Right hindlimb (tissue), 1 donor: ENCODE measurements around the gene NR1D1.

Source experiments
- DNase-seq: peaks from one replicate; pipeline ENCODE4 v3.0.0-alpha.2; 2018

The NR1D1 gene

GRCh38 chr17:40097087-40097486 lies 3.3 kb downstream of the NR1D1 start:
- no peak for DNase-seq

GRCh38 chr17:40095944-40096791 lies 4.2 kb downstream of the NR1D1 start:
- peak; percentile 42 for DNase-seq

GRCh38 chr17:40095351-40095943 lies 4.9 kb downstream of the NR1D1 start:
- DNase-seq: peak; percentile 29

GRCh38 chr17:40094874-40095273 lies 5.5 kb downstream of the NR1D1 start:
- no peak for DNase-seq

DNA sequence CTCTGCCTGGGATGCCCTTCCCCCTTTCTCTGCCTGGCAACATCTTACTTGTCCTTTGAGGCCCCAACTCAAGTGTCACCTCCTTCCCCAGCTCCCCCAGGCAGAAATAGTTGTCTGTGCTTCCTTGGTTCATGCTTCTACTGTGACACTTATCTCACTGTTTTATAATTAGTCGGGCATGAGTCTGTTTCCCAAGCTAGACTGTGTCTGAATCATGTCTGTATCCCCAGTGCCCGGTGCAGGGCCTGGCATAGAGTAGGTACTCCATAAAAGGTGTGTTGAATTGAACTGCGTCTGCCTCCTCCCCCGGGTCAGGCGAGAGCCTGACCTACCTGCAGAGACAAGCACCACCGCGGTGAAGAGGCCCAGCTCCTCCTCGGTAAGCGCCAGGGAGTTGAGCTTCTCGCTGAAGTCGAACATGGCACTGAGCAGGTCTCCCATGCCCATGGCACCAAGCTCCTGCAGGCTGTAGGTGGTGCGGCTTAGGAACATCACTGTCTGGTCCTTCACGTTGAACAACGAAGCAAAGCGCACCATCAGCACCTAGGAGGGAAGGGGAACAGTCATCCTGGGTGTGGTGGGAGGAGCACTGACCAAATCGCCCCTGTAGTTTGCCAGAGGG lies 6.7 kb downstream of the NR1D1 start:
- DNase-seq: no peak

DNA sequence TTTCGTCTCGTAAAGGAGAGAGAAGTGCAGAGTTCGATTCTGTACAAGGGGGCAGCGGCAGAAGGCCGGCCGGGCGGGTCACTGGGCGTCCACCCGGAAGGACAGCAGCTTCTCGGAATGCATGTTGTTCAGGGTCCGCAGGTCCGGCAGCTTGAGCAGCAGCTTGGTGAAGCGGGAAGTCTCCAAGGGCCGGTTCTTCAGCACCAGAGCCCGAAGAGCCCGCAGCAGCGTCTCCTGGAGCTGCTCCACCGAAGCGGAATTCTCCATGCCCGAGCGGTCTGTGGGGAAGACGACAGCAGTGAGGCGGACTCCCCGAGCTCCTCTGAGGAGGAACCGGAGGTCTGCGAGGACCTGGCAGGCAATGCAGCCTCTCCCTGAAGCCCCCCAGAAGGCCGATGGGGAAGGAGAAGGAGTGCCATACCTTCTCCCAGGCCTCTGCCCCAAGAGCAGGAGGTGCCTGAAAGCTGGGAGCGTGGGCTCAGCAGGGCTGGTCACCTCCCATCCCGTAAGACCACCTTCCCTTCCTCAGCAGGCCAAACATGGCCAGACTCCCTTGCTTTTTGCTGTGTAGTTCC lies 7.3 kb downstream of the NR1D1 start:
- DNase-seq: no peak

DNA sequence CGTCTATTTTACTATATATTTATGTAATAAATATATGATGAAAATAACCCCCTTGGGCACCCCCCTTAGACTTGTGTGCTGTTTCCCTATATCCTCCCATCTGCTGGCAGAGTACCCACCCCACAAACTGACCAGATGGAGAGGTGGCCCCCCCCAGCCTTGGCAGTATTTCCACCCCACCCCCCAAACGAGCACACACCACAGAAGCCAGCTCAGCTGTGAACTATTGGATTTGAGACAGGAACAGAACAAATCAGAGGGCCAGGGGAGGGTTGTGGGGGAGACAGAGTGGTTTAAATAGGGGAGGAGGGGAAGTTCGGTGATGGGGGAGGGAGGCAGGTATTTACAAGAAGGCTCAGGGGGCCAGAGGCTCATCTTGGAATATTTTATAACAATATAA lies 7.8 kb downstream of the NR1D1 start:
- peak; percentile 32 for DNase-seq

DNA sequence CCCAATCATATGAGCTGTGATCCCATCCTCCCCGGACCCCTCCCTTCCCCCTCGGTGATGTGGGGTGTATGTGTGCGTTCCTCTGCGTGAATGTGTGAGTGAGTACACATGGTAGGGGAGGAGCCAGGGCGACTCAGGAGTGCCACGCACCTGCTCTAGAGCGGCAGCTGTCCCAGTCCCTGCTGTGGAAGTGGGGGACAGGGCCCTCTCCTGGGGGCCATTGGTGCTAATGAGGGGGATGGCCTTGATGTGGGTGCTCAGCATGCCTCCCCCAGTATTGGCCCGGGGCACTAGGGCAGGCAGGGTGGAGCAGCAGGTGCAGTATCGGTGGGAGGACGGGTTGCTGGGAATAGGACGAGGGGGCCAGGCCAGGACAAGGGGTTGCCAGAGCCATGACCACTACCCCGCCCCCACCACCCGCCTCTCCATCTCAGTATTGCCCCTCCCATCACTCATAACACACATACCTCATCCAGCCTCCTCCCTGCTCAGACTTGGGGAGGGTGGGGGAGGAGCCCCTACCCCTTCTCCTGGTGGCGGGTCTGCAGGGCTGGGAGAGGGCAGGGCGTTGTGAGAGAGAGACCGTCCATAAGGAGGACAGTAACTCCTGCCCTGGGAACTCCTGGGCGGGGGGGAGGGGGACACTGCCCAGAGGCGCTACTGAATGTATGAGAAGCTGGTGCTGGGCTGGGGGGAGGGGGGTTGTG lies 8.5 kb downstream of the NR1D1 start:
- no peak for DNase-seq

GRCh38 chr17:40090237-40091119 lies 9.9 kb downstream of the NR1D1 start:
- DNase-seq: peak; percentile 68

GRCh38 chr17:40089077-40089895 lies 11.1 kb downstream of the NR1D1 start:
- no peak for DNase-seq

DNA sequence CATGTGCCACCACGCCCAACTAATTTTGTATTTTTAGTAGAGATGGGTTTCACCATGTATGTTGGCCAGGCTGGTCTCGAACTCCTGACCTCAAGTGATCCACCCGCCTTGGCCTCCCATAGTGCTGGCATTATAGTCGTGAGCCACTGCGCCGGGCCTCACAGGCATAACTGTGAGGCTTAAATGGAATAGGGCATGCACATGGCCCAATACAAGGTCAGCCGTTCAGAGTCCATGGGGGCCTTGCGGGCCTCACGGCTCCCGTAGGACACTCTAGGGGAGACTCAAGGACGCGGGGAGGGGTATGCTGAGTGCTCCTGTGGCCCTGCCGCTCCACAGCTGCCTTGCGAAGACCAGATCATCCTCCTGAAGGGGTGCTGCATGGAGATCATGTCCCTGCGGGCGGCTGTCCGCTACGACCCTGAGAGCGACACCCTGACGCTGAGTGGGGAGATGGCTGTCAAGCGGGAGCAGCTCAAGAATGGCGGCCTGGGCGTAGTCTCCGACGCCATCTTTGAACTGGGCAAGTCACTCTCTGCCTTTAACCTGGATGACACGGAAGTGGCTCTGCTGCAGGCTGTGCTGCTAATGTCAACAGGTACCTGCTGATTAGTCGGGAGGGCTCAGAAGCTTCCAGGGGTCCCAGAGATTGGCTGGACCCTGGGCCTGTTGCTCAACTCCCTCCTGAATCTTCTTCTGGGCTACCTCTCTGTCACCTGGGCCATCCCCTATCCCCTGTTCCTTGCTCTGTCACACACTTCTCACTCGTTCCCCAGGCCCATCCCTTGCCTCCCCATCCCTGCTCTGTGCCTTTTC lies 12.3 kb downstream of the NR1D1 start:
- DNase-seq: no peak

DNA sequence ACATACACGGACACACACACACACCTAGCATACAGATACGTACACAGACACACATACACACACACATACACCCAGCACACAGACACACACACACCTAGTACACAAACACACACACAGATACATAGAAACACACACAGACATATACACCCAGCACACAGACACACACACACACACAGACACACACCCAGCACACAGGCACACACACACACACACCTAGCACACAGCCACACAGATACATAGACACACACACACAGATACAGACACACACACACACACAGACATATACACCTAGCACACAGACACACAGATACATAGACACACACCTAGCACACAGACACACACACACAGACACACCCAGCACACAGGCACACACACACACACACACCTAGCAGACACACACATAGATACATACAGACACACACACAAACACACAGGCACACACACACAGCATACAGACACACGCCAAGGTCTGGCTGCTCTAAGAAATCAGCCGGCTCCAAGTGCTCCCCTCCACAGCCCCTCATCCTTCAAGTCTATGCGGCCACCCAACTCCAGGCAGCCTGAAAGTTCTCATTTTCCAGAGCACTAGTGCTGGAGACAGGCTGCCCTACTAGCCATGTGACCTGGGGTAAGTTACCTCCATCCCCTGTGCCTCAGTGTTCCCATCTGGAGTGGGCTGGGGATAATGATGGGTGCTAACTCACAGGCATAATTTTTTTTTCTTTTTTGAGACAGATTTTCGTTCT lies 13.2 kb downstream of the NR1D1 start:
- no peak for DNase-seq

- DNase-seq: no peak
These were observed 14.0 kb downstream of the NR1D1 start for GRCh38 chr17:40086150-40087044.

GRCh38 chr17:40084477-40084876 lies 15.9 kb downstream of the NR1D1 start:
- no peak for DNase-seq

DNA sequence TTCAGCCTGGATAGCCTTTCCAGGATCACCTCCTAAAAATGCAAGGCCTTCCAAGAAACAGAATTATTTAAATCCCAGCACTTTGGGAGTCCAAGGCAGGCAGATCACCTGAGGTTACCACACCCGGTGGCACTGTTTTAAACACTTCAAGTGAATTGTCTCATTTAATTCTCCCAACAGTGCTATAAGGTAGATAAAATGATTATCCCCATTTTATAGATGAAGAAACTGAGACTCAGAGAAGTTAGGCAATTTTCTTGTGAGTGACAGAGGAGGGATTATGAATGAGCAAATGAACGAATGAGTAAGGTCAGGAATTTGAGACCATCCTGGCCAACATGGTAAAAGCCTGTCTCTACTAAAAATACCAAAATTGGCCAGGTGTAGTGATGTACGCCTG lies 20.8 kb downstream of the NR1D1 start:
- DNase-seq: no peak

DNA sequence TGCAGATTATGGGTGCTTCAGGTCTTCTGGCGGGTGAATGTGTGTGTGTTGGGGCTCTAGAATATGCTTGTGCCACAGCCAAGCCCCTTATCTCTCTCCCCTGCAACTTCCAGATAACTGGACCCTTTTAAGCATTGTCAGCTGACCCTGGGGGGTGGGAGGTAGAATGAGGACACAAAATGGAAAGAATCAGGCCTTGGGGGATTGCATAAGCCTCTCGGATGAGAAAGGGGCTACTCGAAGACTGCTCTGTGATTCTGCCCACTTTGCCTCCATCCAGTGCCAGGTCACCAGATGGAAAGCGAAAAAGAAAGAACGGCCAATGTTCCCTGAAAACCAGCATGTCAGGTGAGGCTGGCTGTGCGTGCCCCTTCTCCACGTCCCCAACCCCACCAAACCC lies 23.8 kb downstream of the NR1D1 start:
- no peak for DNase-seq

- no peak for DNase-seq
These were observed 24.4 kb downstream of the NR1D1 start for GRCh38 chr17:40075942-40076498.
